Activated CD4-positive, alpha-beta T cell treated with anti-CD3 and anti-CD28 coated beads, Interleukin-2, Interleukin-4, amounts not matched to agents 100 ng/mL and 50 ng/mL, durations not matched to agents 16 hours and 8 hours (primary cell): ENCODE results near the gene CT45A10.
A peak's percentile ranks its signal among the peaks of the same experiment; 100 is the strongest.
"Not testable (repeated sequence)": the region's sequence is repeated elsewhere in the genome, so short reads cannot be mapped to it uniquely, and the experiment has no call there.

Source experiments
- DNase-seq: peaks from one replicate; pipeline ENCODE4 v3.0.0-alpha.2; 2020; ENCODE audit warnings: low spot score

The CT45A10 gene, protein sequence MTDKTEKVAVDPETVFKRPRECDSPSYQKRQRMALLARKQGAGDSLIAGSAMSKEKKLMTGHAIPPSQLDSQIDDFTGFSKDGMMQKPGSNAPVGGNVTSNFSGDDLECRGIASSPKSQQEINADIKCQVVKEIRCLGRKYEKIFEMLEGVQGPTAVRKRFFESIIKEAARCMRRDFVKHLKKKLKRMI

DNA sequence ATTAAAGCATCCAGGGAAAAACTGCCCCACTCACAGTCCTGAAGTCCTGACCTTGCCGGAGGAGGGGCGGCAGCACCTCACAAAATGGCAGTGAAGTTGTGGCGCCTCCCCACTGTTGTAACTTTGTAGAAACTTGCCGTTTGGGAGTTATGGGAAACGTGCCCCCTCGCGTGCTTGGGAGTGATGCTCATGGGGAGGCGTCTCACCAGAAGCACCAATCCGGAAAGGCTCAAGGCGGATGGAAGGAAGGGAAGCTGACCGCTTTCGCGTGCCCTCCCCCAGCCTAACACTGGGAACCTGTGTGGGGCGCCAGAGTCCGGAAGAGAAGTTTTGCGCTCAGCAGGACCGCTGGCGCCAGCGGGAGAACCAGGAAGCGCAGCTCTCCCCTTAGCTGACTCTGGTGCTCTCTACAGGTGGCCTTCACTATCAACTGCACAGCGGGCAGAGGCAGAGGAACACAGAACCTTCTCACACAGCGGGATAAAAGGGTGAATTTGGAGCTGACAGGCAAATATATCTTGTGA lies at the start of gene CT45A10, which contains the start of gene SAGE1:
Gene CT45A10, minus strand, starts transcription at position 151 of the 524 bp plus-strand sequence. CDS start 8,100 bp downstream, outside the sequence.
Gene SAGE1, plus strand, starts transcription at position 423 of the 524 bp plus-strand sequence. CDS start 2,527 bp downstream, outside the sequence.
- DNase-seq: no peak

DNA sequence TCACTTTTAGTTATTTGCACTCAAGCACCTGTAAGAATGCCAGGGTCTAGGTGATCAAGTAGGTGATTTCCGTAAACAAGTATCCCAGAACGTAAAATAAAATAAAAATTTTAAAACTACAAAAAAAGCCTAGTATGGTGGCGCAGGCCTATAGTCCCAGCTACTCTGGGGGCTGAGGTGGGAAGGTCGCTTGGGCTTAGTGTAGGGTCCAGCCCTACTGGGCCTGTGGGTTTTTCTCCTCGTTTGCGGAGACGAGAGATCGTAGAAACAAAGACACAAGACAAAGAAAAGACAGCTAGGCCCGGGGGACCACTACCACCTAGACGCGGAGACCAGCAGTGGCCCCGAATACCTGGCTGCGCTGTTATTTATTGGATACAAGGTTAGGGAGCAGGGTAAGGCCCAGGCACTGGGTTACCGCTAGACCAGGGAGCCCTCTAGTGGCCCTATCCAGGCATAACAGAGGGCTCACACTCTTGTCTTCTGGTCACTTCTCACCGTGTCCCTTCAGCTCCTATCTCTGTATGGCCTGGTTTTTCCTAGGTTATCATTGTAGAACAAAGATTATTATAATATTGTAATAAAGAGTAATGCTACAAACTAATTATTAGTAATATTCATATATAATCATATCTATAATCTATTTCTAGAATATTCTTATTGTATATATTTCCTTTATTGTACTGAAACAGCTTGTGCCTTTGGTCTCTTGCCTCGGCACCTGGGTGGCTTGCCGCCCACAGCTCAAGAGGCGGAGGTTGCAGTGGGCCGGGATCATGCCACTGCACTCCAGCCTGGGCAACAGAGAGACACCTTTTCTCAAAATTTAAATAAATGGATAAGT lies 38.6 kb upstream of the CT45A10 start:
- DNase-seq: peak; percentile 55

DNA sequence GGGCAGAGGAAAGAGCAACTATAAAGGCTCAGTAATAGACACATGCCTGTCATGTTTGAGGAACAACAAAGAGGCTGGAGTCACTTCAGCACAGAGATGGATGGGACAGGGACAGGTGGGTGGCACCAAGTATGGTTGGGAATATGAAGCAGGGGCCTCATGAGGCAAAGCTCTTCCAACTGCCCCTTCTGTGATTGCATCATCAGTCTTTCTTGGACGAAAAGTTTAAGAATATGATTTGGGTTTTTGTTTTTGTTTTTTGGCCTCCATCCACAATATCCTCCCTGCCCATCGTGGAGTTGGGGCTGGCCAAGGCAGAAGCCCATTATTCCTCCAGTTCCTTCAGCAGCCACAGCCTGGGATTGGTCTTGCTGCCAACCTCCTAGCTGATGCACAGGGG lies 34.7 kb upstream of the CT45A10 start:
- DNase-seq: no peak

DNA sequence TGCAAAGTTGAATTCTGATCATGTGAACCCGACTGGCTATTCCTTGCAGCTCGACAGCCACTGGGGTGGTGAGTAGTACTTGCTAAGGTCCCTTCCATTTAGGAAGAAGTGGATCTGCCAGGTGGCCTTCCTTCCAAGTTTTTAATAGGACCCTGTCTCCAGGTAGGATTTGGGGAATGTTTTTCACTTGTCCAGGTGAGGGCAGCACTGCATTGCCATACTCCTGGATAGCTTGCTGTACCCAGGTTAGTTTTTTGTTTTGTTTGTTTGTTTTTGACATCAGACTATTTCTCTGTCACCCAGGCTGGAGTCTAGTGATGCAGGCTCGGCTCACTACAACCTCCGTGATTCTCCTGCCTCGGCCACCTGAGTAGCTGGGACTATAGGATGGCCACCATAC lies 30.1 kb upstream of the CT45A10 start:
- no peak for DNase-seq

DNA sequence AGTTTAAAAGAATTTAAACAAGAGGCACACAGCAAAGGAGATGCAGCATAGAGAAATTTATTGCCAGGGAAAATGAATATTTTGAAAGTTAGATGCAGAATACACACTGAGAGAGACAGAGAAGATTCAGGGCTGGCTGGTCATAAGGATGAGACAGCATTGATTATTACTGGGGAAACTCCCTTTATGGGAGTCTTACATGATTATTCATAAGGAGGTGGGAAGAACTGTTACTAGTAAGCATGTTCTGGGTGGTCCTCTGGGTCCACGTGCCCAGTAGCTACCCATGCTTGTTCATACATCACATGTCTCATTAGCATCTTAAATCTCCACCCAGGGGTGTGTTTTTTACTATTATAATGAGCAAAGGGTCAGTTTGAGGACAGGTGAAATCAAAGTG lies 27.3 kb upstream of the CT45A10 start:
- DNase-seq: not testable (repeated sequence)

DNA sequence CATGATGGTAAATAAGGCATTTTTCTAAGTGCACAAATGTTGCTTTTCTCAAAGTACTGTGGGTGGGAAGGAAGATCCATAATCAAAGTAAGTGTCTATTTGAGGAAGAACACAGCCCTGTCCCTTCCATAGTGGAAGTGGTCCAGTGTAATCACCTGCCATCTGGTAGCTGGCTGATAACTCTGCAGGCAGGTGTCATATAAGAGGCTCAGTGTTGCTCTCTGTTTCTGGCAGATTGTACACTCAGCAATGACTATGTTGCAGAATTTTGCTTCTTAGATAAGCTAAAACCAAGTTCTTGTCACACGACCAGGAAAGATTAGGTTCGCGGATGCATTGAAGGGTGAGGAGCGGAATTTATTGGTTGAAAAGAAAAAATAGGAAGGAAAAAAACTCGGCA lies 21.2 kb upstream of the CT45A10 start:
- DNase-seq: no peak

DNA sequence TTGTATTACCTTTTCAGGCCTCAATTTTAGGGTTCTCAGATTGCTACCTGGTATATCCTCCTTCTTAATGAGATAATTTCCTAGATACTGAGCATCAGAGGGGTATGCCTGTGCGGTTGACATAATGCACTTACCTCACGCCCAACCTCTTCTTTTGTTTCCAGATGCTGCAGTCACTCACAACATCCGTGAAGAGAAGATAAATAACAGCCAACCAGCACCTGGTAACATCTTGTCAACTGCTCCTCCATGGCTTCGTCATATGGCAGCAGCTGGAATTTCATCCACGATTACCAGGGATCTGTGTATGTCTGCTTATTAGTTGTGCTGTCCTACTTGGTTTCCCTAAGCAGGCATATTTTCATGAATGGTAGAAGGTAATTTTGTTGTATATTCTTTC lies 17.0 kb upstream of the CT45A10 start:
- DNase-seq: no peak

DNA sequence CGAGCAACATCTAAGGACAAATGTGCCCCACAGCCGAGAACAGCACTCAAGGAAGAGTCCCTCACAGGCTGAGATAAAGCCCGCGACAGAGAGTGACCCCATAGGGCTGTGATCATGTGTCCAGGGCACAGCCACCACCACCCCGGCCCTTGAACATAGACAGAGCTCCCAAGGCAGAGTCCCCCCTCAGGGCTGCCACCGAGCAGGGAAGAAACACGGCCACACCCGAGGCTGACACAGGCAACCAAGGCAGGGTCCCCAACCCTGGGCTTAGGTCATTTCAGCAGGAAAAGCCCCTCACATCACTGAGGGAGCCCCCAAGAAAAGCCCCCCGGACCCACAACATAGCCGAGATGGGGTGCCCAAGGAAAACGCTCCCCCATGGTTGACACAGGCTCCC lies 463 bp downstream of the CT45A10 start:
- no peak for DNase-seq

DNA sequence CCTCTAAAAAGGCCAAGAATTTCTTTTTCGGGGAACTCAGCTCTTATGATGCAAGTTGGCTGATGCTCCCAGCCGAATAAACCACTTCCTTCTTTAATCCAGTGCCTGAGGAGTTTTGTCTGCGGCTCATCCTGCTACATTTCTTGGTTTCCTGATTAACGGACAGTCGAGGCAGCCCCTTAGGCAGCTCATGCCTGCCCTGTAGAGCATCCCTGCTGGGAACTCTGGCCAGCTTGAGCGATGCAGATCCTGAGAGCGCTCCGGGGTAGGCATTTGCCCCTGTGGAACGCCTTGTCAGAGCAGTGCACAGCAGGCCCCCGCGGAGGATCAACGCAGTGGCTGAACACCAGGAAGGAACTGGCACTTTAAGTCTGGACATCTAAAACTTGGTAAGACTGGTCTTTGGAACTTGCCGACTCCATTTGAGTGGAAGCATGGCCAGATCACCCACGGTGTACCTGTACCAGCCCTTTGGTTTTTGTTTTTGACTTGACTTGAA lies 3.1 kb downstream of the CT45A10 start:
- no peak for DNase-seq

DNA sequence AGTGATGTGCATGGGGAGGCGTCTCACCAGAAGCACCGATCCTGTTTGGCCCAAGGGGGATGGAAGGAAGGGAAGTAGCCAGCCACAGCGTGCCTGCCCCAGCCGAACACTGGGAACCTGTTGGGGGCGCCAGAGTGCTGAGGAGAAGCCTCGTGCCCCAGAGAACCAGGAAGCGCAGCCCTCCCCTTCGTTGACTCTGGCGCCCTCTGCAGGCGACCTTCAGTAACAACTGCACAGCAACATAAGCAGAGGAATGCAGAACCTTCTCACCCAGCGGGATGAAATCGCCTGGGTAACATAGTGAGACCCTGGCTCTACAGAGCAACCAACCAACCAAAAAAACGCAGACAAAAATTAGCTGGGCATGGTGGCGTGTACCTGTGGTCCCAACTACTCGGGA lies 4.3 kb downstream of the CT45A10 start:
- DNase-seq: peak; percentile 44

DNA sequence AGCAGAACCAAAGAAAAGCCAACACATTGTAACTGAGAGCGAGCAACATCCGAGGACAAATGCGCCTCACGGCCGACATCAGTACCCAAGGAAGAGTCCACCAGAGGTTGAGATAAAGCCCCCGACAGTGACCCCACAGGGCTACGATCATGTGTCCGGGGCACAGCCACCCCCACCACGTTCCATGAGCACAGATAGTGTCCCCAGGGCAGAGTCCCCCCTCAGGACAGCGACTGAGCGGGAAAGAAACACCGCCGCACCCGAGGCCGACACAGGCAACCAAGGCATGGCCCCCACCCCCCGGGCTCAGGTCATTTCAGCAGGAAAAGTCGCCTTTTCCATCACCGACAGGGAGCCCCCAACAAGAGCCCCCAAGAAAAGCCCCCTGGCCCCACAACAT lies 5.0 kb downstream of the CT45A10 start:
- not testable (repeated sequence) for DNase-seq

DNA sequence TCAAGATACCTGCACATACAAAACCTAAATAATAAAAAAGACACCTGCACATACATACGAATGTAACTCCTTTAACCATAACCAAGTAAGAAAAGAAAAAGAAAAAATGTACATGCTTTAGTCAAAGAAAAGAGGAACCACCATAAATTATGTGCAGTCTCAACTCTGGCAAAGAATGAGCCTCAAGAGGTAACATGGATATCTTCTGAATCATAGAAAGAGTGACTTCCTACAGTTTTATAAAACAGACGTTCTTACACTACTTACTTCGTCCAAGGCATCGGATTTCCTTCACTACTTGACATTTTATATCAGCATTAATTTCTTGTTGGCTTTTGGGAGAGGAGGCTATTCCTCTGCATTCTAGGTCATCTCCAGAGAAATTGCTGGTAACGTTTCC lies 10.5 kb downstream of the CT45A10 start:
- not testable (repeated sequence) for DNase-seq

DNA sequence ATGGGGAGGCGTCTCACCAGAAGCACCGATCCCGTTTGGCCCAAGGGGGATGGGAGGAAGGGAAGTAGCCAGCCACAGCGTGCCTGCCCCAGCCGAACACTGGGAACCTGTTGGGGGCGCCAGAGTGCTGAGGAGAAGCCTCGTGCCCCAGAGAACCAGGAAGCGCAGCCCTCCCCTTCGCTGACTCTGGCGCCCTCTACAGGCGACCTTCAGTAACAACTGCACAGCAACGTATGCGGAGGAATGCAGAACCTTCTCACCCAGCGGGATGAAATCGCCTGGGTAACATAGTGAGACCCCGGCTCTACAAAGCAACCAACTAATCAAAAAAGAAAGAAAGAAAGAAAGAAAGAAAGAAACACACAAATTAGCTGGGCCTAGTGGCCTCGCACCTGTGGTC lies 21.5 kb downstream of the CT45A10 start, which contains the start of gene CT45A9:
Gene CT45A9, minus strand, starts transcription at position 101 of the 400 bp plus-strand sequence. CDS start 3,751 bp downstream, outside the sequence.
- DNase-seq: not testable (repeated sequence)

DNA sequence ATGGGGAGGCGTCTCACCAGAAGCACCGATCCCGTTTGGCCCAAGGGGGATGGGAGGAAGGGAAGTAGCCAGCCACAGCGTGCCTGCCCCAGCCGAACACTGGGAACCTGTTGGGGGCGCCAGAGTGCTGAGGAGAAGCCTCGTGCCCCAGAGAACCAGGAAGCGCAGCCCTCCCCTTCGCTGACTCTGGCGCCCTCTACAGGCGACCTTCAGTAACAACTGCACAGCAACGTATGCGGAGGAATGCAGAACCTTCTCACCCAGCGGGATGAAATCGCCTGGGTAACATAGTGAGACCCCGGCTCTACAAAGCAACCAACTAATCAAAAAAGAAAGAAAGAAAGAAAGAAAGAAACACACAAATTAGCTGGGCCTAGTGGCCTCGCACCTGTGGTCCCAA lies 38.8 kb downstream of the CT45A10 start, which contains the start of gene CT45A8:
Gene CT45A8, minus strand, starts transcription at position 101 of the 400 bp plus-strand sequence. CDS start 3,755 bp downstream, outside the sequence.
- not testable (repeated sequence) for DNase-seq

DNA sequence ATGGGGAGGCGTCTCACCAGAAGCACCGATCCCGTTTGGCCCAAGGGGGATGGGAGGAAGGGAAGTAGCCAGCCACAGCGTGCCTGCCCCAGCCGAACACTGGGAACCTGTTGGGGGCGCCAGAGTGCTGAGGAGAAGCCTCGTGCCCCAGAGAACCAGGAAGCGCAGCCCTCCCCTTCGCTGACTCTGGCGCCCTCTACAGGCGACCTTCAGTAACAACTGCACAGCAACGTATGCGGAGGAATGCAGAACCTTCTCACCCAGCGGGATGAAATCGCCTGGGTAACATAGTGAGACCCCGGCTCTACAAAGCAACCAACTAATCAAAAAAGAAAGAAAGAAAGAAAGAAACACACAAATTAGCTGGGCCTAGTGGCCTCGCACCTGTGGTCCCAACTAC lies 56.1 kb downstream of the CT45A10 start, which contains the start of gene CT45A7:
Gene CT45A7, minus strand, starts transcription at position 101 of the 400 bp plus-strand sequence. CDS start 3,747 bp downstream, outside the sequence.
- DNase-seq: not testable (repeated sequence)
